Activated CD8-positive, alpha-beta memory T cell treated with anti-CD3 and anti-CD28 coated beads, Interleukin-2, amount 50 U/mL, for 4 hours (primary cell): ENCODE measurements around the gene MLEC.
A peak's percentile ranks its signal among the peaks of the same experiment; 100 is the strongest.

ENCODE experiments used
- DNase-seq: peaks from one replicate; pipeline ENCODE4 v3.0.0-alpha.2; 2020

The MLEC gene, protein sequence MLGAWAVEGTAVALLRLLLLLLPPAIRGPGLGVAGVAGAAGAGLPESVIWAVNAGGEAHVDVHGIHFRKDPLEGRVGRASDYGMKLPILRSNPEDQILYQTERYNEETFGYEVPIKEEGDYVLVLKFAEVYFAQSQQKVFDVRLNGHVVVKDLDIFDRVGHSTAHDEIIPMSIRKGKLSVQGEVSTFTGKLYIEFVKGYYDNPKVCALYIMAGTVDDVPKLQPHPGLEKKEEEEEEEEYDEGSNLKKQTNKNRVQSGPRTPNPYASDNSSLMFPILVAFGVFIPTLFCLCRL

DNA sequence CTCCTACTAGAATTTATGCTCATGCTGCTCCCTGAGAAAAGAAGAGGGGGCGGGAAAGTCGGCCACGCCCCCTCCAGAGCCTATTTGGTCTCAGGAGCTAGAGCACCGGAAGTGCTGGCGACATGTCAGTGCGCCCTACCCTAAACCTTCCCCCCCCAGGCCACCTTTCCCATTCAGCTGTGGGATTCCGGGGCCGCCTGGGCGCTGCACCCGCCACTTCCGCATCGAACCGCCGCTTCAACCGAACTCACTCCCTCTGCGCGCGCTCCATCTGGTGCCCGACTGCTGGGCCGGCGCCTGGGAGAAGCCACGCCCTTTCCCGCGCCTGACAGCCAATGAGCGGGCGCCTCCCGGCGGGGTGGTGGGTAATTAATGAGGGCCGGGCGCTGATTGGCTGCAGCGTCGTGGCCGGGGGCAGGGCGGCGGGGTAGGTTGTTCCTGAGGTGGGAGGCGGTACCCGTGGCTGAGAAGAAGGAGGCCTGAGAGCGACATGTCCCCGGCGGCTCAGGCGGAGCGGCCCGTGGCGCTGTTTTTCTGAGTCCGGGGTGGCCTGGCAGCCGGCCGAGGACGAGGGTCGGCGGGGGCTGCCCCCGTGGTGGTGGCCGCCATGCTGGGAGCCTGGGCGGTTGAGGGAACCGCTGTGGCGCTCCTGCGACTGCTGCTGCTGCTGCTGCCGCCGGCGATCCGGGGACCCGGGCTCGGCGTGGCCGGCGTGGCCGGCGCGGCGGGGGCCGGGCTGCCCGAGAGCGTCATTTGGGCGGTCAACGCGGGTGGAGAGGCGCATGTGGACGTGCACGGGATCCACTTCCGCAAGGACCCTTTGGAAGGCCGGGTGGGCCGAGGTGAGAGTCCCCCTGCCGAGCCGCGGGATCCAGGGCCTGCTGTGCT is at the start of gene MLEC:
Gene MLEC, plus strand, starts transcription at position 460 of the 888 bp plus-strand sequence. Its CDS starts 148 bp downstream, at position 608.
- DNase-seq: peak; percentile 99

DNA sequence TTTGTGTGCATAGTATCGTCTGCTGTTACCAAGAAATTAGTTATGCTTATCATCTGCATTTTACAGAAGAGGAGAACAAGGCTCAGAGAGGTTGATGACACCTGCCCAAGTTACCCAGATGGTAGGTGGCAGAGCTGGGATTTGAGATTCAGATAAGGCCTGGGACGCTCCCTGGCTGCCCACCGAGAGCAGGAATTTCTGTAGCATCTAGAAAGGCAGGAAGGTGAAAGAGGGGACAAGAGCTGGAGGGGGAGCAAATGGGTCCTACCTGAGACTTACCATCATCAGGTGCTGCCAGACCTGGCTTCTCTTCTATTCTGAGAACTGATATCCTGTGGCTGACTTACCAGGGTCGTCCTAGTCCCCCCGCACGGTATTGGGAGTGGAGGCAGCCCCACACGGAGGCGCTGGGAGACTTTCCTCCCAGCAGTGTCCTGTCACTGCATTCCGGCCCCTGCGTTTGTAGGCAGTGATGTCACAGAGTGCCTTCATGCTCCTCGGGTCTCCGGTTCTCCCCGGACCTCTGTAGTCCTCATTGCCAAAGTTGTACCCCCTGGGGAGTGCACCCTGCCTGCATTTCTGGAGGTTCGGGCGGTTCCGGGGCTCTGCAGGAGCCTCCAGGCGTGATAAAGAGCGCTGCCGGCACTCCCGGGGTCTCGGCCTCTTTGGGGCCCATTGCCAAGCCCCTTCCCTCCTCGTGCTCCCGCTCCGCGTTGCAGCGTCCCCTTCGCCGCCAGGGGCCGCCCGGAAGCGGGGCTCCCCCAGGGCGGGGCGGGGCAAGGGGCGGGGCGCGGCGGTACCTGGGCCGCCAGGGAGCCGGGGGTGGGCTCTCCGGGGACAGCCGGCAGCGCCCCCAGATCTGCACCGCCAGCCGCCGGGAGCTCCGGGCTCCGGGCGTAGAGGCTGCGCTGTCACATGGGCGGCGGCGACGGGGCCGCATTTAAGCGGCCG is 46.9 kb upstream of the MLEC start, which contains the start of gene CABP1:
Gene CABP1, plus strand, starts transcription at position 856 of the 951 bp plus-strand sequence. Its CDS starts 60 bp downstream, at position 916.
- DNase-seq: peak; percentile 84

GRCh38 chr12:120640861-120641833 is 45.8 kb upstream of the MLEC start:
- peak; percentile 50 for DNase-seq

DNA sequence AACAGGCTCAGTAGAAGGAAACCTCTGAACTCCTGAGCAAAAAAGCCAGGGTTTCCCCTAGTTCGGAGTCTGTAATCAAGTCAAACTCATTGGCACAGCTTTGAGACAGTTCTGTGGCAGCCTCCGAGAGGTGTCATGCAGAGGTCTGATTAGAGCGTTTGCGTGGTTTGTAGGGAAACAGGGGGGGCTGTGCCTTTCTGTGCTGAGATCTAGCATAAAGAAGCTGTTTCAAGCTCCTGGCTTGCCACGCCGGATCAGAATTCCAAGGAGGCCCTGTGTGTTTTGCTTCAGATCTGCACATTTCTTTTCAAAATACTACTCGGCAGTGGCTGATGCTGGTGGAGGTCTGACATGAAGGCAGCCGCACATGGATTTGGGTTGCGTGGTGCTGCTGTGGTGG is 44.8 kb upstream of the MLEC start:
- DNase-seq: no peak

GRCh38 chr12:120642826-120643225 is 44.1 kb upstream of the MLEC start:
- no peak for DNase-seq

DNA sequence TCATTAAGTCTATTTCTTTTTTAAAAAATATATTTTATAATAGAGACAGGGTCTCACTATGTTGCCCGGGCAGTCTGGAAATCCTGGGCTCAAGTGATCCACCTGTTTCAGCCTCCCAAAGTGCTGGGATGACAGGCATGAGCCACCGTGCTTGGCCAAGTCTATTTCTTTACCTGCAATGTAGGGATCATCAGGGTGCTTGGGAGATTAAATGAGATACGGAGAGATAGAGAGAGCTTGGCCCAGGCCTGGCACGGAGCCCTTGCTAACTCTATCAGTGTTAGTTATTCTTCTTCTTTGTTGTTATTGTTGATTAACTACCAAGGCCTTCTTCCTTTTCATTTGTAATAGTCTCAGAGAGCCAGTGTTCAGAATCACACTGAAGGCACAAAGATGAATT is 43.4 kb upstream of the MLEC start:
- no peak for DNase-seq

GRCh38 chr12:120646044-120646443 is 40.9 kb upstream of the MLEC start:
- no peak for DNase-seq

DNA sequence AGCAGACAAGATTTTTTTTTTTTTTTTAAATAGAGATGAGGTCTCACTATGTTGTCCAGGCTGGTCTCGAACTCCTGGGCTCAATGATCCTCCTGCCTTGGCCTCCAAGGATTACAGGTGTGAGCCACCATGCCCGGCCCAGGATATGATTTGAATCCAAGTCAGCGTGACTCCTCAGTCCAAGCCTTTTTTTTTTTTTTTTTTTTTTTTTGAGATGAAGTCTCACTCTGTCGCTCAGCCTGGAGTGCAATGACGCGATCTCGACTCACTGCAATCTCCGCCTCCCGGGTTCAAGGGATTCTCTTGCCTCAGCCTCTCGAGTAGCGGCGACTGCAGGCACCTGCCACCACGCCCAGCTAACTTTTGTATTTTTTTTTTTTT is 39.6 kb upstream of the MLEC start:
- no peak for DNase-seq

DNA sequence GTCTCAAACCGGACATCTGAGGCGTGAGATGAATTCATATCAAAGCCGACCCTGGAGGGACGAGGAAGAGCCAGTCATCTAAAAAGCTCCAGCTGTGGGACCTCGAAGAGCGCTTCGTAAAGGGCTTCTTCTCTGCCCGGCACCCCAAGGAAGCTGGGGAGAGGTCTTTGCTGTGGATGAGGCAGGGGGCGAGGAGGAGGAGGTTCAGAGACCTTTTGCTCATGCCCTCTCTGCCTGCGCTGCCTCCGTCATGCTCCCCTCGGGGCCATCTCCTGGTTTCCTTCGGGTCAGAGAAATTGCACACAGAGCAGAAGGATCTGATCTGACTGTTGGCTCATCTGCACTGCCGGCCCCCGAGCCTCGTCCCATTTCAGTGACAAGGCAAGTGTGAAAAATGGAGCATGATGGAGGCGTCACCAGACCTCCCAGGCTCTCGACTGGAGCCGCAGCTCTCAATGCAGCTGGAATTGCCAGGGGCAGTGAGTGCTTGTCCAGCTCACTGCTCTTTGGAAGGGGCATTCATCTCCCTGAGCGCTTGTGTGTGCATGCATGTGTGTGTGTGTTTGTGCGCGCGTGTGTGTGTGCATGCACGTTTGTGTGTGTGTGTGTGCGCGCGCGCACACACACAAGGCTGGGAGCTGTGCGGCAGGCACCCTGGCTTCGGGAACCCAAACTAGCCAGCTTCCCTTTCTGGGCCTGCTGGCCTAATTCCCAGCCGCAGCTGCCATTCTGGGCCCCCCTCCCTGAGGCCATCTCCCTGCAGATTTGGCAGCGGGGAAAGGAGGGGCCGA is 37.3 kb upstream of the MLEC start:
- no peak for DNase-seq

- no peak for DNase-seq
These were observed 36.7 kb upstream of the MLEC start for GRCh38 chr12:120650233-120650690.

- DNase-seq: no peak
These were observed 35.1 kb upstream of the MLEC start for GRCh38 chr12:120651821-120652220.

DNA sequence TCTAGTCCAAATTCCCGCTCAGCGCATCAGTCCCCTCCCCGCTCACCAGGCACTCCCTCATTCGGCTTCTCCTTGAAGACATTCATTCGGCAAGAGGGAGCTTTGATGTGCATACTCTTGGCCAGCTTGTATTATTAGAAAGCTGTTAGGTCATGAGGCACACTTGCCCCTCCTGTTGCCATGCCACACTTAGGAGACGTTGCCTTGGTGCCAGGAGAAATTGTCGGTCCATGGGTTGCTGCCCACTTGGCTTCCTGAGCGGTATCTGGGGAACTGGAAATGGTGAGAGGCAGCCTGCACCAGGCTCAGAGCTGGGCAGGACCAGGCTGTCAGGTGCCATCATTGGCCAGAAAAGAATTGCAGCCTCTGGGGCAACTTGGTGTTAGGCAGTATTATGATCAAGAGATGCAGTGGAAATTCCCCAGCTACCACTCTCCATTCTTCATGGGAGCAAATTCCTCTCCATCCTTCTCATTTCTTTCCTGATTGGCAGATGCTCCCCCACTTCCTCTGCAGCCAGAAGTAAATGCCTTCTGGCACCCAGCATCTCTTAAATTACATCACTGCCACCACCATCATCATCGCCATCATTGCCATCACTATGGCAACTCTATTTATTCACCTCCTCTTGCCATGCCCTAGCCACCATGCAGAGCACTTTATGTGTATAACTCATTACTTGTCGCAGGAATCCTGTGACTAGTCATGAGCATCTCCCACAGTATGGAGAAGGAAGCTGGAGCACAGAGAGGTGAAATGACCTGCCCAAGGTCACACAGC is 34.1 kb upstream of the MLEC start:
- no peak for DNase-seq

DNA sequence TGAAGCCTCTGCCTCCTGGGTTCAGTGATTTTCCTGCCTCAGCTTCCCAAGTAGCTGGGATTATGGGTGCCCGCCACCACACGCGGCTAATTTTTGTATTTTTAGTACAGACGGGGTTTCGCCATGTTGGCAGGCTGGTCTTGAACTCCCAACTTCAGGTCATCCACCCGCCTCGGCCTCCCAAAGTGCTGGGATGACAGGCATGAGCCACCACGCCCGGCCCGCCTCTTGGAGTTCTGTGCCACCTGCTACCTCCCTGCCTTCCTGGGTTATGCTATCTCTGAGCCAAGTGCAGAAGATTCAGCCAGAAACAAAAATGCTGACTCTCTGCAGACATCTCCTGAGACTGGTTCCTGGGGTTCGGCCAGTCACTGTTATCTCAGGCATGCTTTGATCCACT is 33.3 kb upstream of the MLEC start:
- no peak for DNase-seq

- DNase-seq: no peak
These were observed 32.3 kb upstream of the MLEC start for GRCh38 chr12:120654656-120655055.

DNA sequence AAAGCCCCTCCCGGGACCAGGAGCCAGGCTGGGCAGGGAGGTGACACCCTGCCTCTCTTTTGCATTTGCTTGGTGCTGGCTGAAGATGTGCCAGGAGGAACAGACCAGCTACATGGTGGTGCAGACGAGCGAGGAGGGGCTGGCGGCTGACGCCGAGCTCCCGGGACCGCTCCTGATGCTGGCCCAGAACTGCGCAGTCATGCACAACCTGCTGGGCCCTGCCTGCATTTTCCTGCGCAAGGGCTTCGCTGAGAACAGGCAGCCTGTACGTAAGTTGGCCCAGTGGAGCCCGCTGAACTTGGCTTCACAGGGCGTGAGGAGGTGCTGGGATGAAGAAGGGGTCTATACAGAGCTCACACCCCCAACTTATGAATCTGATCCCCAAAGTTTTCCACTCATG is 30.9 kb upstream of the MLEC start:
- DNase-seq: no peak

DNA sequence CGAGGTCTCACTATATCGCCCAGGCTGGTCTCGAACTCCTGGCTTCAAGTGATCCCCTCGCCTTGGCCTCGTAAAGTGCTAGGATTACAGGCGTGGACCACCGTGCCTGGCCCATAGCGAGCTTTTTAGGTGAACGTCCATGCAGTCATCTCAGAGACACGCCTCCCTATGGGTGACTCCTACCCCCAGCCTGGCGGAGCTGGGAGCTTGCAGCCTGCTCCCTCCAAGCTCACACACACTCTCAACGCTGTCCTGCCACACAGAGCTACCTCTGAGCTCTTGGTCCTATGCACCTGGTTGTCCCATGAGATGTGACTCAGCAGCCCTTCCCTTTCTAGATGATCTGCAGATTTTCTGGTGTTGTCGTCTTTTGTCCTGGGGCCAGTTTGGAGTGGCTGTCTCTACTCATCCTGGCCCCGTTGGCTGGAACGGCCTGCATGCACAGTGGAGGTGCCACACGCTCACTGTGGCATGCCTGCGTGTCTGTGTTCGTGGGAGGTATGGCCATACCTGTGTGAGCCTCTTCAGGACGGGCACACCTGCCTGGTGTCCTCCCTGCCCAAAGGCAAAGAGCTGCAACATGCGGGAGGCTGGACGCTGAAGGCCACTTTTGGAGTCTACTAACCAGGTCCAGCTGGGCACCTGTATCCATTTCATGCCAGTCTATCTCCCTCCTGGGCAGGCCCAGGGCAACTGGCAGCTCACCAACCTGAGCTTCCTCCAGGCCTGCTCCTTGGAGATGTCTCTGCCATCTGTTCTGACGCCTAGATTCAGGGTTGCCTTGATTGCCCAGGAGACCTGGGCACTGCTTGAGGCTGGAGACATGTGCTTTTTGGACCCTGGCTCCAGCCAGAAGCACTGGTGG is 28.4 kb upstream of the MLEC start:
- DNase-seq: no peak

DNA sequence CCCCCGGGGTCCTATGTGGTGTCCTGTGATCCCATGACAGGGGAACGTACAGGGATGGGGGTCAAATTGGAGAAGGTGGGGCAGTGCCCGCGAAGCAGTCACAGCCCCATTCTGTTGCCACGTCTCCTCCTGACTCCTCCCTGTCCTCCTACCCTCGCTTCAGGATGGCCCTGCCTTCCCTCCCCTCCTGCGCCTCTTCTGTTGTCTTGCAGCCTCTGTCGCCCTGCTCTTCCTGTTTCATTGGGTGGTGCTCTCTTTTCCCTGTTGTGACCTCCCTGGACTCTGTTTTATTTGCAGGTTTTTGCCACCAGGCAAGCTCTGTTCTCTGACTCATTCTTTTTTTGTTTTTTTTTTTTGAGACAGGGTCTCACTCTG is 27.8 kb upstream of the MLEC start:
- no peak for DNase-seq

DNA sequence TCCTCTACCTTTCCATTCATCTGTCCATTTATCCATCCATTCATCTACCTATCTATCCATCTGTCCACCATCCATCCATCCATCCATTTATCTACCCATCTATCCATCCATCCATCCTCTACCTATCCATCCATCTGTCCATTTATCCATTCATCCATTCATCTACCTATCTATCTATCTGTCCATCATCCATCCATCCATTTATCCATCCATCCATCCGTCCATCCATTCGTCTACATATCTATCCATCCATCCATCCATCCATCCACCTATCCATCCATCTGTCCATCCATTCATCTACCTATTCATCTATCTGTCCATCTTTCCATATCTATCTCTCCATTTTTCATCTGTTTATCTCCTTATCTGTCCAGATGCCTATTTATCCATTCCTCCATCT is 25.5 kb upstream of the MLEC start:
- DNase-seq: no peak

DNA sequence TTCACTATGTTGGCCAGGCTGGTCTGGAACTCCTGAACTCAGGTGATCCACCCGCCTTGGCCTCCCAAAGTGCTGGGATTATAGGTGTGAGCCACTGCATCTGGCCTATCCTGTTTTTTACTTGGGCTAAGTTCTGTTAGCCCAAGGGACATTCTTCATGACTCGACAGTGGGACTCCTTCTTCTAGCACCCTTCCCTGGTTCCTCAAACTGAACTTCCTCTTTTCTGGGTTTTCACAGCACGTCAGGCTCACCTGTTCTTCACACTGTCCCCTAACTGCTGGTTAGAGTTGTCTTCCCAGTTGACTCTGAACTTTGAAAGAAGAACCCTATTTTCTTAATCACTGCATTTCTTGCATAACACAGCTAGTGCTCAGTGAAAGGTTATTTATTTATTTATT is 24.1 kb upstream of the MLEC start:
- DNase-seq: no peak
